HAP-1 (cell line): ENCODE results near the gene UBA1.

Experiments used
- DNase-seq, 2 experiments: peaks; one replicate each; pipeline ENCODE4 v3.0.0-alpha.2; 2016 to 2020; ENCODE audit warnings: low spot score in 2 of 2
- H3K27me3 ChIP-seq: fragments of 250-450 bp; sonication (Bioruptor Pico); 2 replicates; pipeline ENCODE4 v1.5.1; 2020; ENCODE audit warnings: low read depth, mild to moderate bottlenecking, moderate library complexity
- H3K36me3 ChIP-seq: fragments of 250-450 bp; sonication (Bioruptor Pico); replicated peaks from 2 replicates; pipeline ENCODE4 v1.5.1; 2020; ENCODE audit warnings: mild to moderate bottlenecking
- H3K4me1 ChIP-seq: fragments of 250-450 bp; sonication (Bioruptor Pico); 2 replicates; pipeline ENCODE4 v1.5.1; 2020; ENCODE audit warnings: mild to moderate bottlenecking
- H3K4me3 ChIP-seq: fragments of 250-450 bp; sonication (Bioruptor Pico); 2 replicates; pipeline ENCODE4 v1.5.1; 2020; ENCODE audit warnings: mild to moderate bottlenecking, moderate library complexity
- H3K9me3 ChIP-seq: fragments of 250-450 bp; sonication (Bioruptor Pico); 2 replicates; pipeline ENCODE4 v1.5.1; 2020; ENCODE audit warnings: mild to moderate bottlenecking, moderate library complexity
- in situ Hi-C: fragments of 300-500 bp; cut with MboI; formaldehyde crosslinking; loops from 3 replicates; pipeline ENCODE4 v1.14.3; 2020; ENCODE audit warnings: low sequenced_read_pairs, inconsistent platforms, mixed read lengths

The UBA1 gene

GRCh38 chrX:47174846-47175587, 18.6 kb upstream of the UBA1 start:
- Histone ChIP-seq H3K4me3 (no peak overlapping the region), H3K4me1 (no peaks in the 10 kb centered on the region), H3K9me3 (no peaks in the 10 kb centered on the region), H3K27me3 (no peaks in the 10 kb centered on the region), H3K36me3 (peaks cover 96% of the 10 kb centered on the region)
- in situ Hi-C loops: loop anchor here (25.0 kb wide), 1 partner anchor 862 kb away; no protein-coding TSS in a partner anchor
- DNase-seq: no peak

- Histone ChIP-seq H3K4me1 (no peaks in the 10 kb centered on the region), H3K27me3 (no peaks in the 10 kb centered on the region), H3K36me3 (peaks cover 94% of the 10 kb centered on the region), H3K9me3 (no peaks in the 10 kb centered on the region), H3K4me3 (no peak overlapping the region)
- in situ Hi-C loops: loop anchor here (25.0 kb wide), 1 partner anchor 862 kb away; no protein-coding TSS in a partner anchor
- DNase-seq: peak in 1 of 2 experiments; percentile 4
These were observed 18.0 kb upstream of the UBA1 start for GRCh38 chrX:47175588-47175980.

GRCh38 chrX:47176101-47176740, 17.4 kb upstream of the UBA1 start:
- in situ Hi-C loops: loop anchor here (25.0 kb wide), 1 partner anchor 861 kb away; no protein-coding TSS in a partner anchor
- Histone ChIP-seq H3K27me3 (no peaks in the 10 kb centered on the region), H3K36me3 (peaks cover 90% of the 10 kb centered on the region), H3K4me3 (no peak overlapping the region), H3K4me1 (no peaks in the 10 kb centered on the region), H3K9me3 (no peaks in the 10 kb centered on the region)
- DNase-seq: no peak

GRCh38 chrX:47177079-47177478, 16.6 kb upstream of the UBA1 start:
- Histone ChIP-seq H3K27me3 (no peaks in the 10 kb centered on the region), H3K4me3 (no peak overlapping the region), H3K9me3 (no peaks in the 10 kb centered on the region), H3K4me1 (no peaks in the 10 kb centered on the region), H3K36me3 (peaks cover 90% of the 10 kb centered on the region)
- no peak for DNase-seq
- in situ Hi-C loops: loop anchor here (25.0 kb wide), 1 partner anchor 860 kb away; no protein-coding TSS in a partner anchor

GRCh38 chrX:47178337-47178736, 15.3 kb upstream of the UBA1 start:
- in situ Hi-C loops: loop anchor here (25.0 kb wide), 1 partner anchor 859 kb away; no protein-coding TSS in a partner anchor
- no peaks in the 10 kb centered on the region for H3K27me3 ChIP-seq
- H3K4me3 ChIP-seq: no peak overlapping the region
- no peaks in the 10 kb centered on the region for H3K9me3 ChIP-seq
- H3K36me3 ChIP-seq: peaks cover 90% of the 10 kb centered on the region
- no peak for DNase-seq
- no peaks in the 10 kb centered on the region for H3K4me1 ChIP-seq

GRCh38 chrX:47179221-47179927, 14.3 kb upstream of the UBA1 start:
- in situ Hi-C loops: loop anchor here (25.0 kb wide), 1 partner anchor 858 kb away; no protein-coding TSS in a partner anchor
- peaks cover 89% of the 10 kb centered on the region for H3K36me3 ChIP-seq
- no peaks in the 10 kb centered on the region; the same call in 1 of the 2 replicates for H3K4me1 ChIP-seq
- no peaks in the 10 kb centered on the region for H3K27me3 ChIP-seq
- H3K4me3 ChIP-seq: no peak overlapping the region
- H3K9me3 ChIP-seq: no peaks in the 10 kb centered on the region
- no peak for DNase-seq

- in situ Hi-C loops: loop anchor here (25.0 kb wide), 1 partner anchor 857 kb away; no protein-coding TSS in a partner anchor
- DNase-seq: no peak
- Histone ChIP-seq H3K4me3 (no peak overlapping the region), H3K27me3 (no peaks in the 10 kb centered on the region), H3K9me3 (no peaks in the 10 kb centered on the region), H3K36me3 (peaks cover 89% of the 10 kb centered on the region), H3K4me1 (no peaks in the 10 kb centered on the region; the same call in 1 of the 2 replicates)
These were observed 13.7 kb upstream of the UBA1 start for GRCh38 chrX:47179928-47180255.

- peaks cover 89% of the 10 kb centered on the region for H3K36me3 ChIP-seq
- DNase-seq: no peak
- in situ Hi-C loops: loop anchor here (25.0 kb wide), 1 partner anchor 857 kb away; no protein-coding TSS in a partner anchor
- H3K9me3 ChIP-seq: no peaks in the 10 kb centered on the region
- H3K4me1 ChIP-seq: no peaks in the 10 kb centered on the region; the same call in 1 of the 2 replicates
- H3K27me3 ChIP-seq: no peaks in the 10 kb centered on the region
- H3K4me3 ChIP-seq: no peak overlapping the region
These were observed 13.3 kb upstream of the UBA1 start for GRCh38 chrX:47180346-47180745.

- in situ Hi-C loops: loop anchor here (25.0 kb wide), 1 partner anchor 856 kb away; no protein-coding TSS in a partner anchor
- Histone ChIP-seq H3K4me3 (no peak overlapping the region), H3K27me3 (no peaks in the 10 kb centered on the region), H3K4me1 (no peaks in the 10 kb centered on the region; the same call in 1 of the 2 replicates), H3K36me3 (peaks cover 92% of the 10 kb centered on the region), H3K9me3 (no peaks in the 10 kb centered on the region)
- no peak for DNase-seq
These were observed 12.3 kb upstream of the UBA1 start for GRCh38 chrX:47181301-47181700.

GRCh38 chrX:47182106-47182700, 11.4 kb upstream of the UBA1 start:
- peaks cover 92% of the 10 kb centered on the region for H3K36me3 ChIP-seq
- no peaks in the 10 kb centered on the region for H3K27me3 ChIP-seq
- no peaks in the 10 kb centered on the region; the same call in 1 of the 2 replicates for H3K4me1 ChIP-seq
- no peaks in the 10 kb centered on the region for H3K9me3 ChIP-seq
- in situ Hi-C loops: loop anchor here (25.0 kb wide), 1 partner anchor 855 kb away; no protein-coding TSS in a partner anchor
- DNase-seq: no peak
- H3K4me3 ChIP-seq: no peak overlapping the region

- no peak for DNase-seq
- no peaks in the 10 kb centered on the region for H3K27me3 ChIP-seq
- in situ Hi-C loops: loop anchor here (25.0 kb wide), 1 partner anchor 853 kb away; no protein-coding TSS in a partner anchor
- peaks cover 74% of the 10 kb centered on the region for H3K36me3 ChIP-seq
- H3K9me3 ChIP-seq: no peaks in the 10 kb centered on the region
- no peaks in the 10 kb centered on the region; the same call in 1 of the 2 replicates for H3K4me1 ChIP-seq
- H3K4me3 ChIP-seq: no peak overlapping the region
These were observed 9.1 kb upstream of the UBA1 start for GRCh38 chrX:47184486-47184885.

- no peak overlapping the region for H3K4me3 ChIP-seq
- H3K4me1 ChIP-seq: peaks cover 1% of the 10 kb centered on the region
- in situ Hi-C loops: loop anchor here (25.0 kb wide), 1 partner anchor 852 kb away; no protein-coding TSS in a partner anchor
- no peaks in the 10 kb centered on the region for H3K27me3 ChIP-seq
- H3K36me3 ChIP-seq: peaks cover 68% of the 10 kb centered on the region
- no peak for DNase-seq
- H3K9me3 ChIP-seq: no peaks in the 10 kb centered on the region
These were observed 8.4 kb upstream of the UBA1 start for GRCh38 chrX:47185241-47185640.
